NCI-H524 treated with DMSO at 0.1 percent for 48 hours (cell line): Measurements from ENCODE around the gene SLC9A9.
"Not testable (repeated sequence)": the region's sequence is repeated elsewhere in the genome, so short reads cannot be mapped to it uniquely, and the experiment has no call there.

ENCODE experiments used
- DNase-seq: peaks from one replicate; lab custom pipeline; 2025; lab: John Stamatoyannopoulos, UW

The SLC9A9 gene

DNA sequence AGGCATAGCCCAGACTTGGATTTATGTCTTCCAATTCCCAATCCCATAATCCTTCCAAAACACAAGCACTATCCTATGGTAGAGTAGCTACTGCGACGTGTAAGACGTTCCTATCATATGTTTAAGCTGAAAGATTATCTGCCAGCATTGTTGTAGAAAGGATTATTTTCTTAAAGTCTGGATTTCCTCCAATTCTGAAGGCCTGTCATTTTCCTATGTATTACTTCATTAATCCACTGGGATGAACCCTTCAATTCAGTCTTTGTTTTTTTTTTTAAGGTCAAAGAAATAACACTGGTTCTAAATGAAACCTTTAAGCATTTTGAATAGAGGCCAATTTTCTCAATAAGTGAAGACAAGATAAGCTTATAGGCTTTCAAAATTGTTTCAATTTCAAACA lies 289.0 kb downstream of the SLC9A9 start:
- DNase-seq, result no peak

GRCh38 chr3:143552851-143553250 lies 295.4 kb downstream of the SLC9A9 start:
- DNase-seq, result no peak

GRCh38 chr3:143551761-143552160 lies 296.5 kb downstream of the SLC9A9 start:
- DNase-seq, result no peak

DNA sequence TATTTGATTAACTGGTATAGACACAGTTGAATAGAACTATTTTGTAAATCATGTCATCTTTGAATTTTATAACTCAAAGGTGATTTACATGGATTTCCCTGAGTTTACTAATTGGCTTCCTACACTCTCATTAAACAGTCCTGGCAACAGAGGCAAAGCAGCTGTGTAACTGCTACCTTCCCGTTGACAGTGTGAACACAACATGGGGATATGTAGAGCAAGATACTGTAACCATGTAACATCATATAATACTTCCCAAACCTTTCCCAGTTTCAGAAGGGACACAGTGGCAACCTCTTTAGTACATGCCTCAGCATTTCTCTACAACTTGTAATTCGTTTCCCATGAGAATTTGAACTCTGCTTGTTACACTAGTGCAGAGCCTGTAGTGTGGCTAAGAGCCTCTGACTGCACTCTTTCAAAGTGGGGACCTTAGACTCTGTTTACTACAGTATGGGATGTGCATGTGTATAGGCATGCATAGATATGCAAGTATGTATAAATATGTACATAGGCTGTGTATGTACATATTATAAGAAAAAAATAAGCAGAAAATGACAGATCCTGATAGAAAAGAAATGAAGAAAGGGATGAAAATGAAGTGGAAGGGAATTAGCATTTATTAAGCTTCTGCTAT lies 299.3 kb downstream of the SLC9A9 start:
- DNase-seq, result no peak

DNA sequence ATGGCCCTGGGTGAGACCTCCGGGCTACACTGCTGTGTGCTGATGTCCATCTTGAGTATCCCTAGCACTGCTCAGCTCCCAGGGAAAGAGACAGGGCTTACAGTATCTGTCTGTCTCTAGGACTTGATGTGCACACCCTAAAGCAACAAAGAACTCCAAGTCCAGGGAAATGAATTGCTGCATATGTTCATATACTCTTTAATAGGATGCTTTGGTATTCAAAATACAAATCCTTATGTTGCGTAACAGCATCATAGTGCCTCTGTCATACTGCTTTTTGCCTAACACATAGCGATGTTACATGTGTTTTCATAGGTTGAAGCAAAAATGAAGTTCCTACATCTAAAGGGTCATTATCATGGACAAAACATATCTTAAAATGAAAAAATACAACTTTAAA lies 299.9 kb downstream of the SLC9A9 start:
- DNase-seq, result no peak

GRCh38 chr3:143538577-143538981 lies 309.7 kb downstream of the SLC9A9 start:
- DNase-seq, result no peak

DNA sequence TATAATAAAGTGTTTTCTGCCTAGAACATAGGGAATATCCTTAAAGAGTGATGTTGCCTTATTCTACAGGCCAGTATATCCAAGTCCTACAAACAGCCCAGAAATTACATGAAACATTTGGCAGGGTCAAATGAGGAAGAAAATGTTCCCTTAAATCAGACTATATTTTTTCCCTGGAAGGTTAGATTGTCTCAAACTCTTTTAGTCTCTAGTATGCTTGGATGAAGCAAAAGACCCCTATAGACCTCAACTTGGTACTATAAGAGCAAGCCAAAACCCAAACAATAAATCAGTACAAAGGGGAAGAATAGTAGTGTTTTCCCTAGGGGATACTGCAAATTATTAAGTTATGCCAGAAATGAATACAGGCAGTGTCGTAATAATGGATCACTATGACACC lies 310.2 kb downstream of the SLC9A9 start:
- no peak for DNase-seq

GRCh38 chr3:143536817-143537535 lies 311.3 kb downstream of the SLC9A9 start:
- DNase-seq, result no peak

DNA sequence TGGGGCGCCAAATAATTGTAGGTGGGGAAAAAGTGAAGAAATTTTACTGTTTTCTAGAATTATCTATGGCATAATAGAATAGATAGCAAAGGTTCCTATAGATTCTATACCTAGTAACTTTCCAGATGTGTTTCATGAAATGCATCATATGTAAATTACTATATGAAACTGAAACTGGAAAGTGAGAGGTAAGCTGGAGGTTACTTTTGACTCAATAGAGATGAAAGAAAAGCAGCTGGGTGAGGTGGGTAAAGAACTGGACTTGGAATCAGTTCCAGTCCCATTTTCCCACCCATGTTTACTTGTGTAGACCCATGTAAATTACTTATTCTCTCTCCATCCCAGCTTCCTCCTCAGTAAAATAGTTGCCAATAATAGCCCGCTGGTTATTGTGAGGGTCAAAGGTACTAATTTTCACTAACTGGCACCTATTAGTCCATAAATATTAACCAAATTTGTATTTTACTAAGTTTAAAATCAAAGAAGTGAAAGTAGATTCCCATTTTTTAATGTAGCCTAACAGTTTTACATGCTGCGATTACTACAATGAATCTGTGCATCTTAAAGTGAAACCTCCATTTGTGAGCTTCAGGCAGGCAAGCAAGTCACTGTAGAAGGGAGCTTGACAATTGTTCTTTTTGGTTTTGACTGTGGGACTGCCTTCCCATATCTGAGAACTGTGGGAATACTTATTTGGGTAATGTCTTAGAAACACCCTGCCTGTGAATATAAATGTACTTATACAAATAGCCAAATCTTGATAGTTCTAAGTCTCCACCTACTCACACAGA lies 312.1 kb downstream of the SLC9A9 start:
- no peak for DNase-seq

GRCh38 chr3:143533391-143533790 lies 314.9 kb downstream of the SLC9A9 start:
- no peak for DNase-seq

GRCh38 chr3:143532091-143532490 lies 316.2 kb downstream of the SLC9A9 start:
- no peak for DNase-seq

GRCh38 chr3:143531101-143531500 lies 317.2 kb downstream of the SLC9A9 start:
- no peak for DNase-seq

GRCh38 chr3:143529798-143530197 lies 318.5 kb downstream of the SLC9A9 start:
- DNase-seq, result no peak

- DNase-seq, result no peak
These were observed 319.2 kb downstream of the SLC9A9 start for GRCh38 chr3:143529018-143529478.

DNA sequence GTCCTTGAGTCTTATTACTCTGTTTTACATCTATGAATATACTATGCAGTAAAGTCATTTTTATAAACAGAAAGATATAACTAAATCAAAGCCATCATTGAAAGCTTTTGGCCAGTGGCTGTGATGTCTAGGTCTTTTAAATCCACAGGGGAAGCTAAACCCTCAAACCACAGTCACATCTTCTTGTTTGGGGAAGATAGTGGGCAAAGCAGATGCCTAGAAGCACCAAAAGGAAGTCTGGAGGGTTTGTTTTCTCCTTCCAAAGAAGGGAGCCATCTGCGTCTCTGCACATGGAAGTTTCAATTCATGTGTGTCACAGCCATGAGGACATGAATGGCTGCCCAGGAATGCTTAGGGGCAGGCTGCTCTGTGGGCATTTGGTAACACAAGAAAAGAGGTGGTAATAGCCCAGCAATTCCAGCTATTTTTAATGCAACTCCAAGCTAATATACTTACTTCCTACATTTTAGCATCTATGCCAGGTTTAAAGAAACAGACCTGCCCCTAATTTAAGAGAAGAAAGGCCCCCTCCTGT lies 322.2 kb downstream of the SLC9A9 start:
- DNase-seq, result no peak

DNA sequence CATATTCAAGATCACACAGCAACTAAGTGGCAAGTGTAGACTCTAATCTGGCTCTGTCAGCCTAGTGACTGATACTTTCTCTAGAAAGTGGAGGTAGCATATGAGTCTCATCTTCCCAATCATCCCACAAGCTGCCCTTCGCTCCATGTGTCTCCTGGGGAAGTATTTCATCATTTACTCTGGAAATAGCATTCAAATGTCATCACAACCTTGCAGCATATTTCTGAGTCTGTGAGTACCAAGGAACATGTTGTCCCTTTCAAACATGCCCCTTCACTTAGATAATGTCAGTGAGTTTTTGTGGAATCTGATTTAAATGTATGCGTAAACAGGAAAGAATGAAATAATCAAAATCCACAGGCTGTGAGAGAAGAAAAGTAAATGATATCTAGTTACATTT lies 322.9 kb downstream of the SLC9A9 start:
- no peak for DNase-seq

DNA sequence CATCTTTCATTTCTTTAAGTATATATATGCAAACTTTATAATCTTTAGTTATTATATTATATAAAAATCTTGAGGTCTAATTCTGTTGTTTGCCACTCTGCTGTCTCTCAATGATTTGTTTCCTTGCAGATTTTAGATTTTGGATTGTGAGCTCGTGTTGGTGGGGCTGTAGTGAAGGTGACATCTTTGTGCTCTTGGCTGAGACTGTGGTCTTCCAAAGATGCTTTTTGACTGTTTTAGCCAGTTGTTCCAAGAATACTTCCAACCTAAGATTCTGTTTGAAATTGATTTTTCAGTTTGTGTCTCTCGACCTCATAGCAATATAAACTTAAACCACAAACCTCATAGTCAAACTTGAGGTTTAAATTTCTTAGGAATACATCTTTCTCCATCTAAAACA lies 326.5 kb downstream of the SLC9A9 start:
- no peak for DNase-seq

DNA sequence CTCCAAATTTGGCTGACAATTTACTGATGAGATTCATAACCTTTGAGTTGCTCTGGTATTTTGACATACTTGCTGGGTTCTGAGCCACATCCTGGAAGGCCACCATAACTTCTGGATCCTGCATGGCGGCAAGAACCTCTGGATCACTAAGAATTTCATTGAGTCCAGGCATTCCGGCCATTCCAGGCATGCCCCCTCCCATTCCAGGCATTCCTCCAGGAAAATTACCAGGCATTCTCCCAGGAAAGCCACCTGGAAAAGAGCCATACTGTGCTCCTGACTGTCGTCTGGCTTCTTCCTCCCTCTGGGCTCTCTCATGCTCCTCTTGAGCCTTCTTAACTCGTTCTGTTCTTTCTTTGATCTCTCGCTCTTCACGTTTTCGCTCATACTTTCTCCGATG lies 331.1 kb downstream of the SLC9A9 start:
- not testable (repeated sequence) for DNase-seq

GRCh38 chr3:143514874-143515273 lies 333.4 kb downstream of the SLC9A9 start:
- DNase-seq, result no peak

- no peak for DNase-seq
These were observed 334.2 kb downstream of the SLC9A9 start for GRCh38 chr3:143514109-143514508.

- DNase-seq, result no peak
These were observed 336.9 kb downstream of the SLC9A9 start for GRCh38 chr3:143511174-143511879.

DNA sequence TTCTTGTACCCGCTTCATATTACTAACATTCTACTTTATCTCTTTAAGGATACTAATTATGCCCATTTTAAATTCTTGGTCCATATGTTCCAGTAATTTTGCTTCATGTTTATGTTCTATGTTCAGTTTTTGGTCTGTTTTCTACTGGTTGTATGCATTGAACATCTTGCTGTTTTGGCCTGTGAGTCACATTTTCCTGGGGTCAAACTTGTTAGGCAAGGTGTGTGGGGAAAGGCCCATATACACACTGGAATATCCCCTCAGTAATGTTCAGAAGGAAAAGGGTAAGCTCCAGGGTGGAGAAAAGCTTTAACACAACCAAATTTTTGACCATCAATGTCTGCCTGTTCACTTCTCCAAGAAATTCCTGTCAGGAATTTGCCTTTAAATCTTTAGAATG lies 337.7 kb downstream of the SLC9A9 start:
- no peak for DNase-seq
